ENCODE data around the gene CLIP3. TPM values are rescaled to one million over a fixed set of nuclear protein-coding genes. Genes with fewer than 3 reads are reported as not detected.

CLIP3 gene
- total and polyA plus RNA-seq, 2 of the 13 experiments (the other 11 are each of a cell fraction or from before 2014, with no cell fraction given) = 0.15 to 1.2 TPM

DNA sequence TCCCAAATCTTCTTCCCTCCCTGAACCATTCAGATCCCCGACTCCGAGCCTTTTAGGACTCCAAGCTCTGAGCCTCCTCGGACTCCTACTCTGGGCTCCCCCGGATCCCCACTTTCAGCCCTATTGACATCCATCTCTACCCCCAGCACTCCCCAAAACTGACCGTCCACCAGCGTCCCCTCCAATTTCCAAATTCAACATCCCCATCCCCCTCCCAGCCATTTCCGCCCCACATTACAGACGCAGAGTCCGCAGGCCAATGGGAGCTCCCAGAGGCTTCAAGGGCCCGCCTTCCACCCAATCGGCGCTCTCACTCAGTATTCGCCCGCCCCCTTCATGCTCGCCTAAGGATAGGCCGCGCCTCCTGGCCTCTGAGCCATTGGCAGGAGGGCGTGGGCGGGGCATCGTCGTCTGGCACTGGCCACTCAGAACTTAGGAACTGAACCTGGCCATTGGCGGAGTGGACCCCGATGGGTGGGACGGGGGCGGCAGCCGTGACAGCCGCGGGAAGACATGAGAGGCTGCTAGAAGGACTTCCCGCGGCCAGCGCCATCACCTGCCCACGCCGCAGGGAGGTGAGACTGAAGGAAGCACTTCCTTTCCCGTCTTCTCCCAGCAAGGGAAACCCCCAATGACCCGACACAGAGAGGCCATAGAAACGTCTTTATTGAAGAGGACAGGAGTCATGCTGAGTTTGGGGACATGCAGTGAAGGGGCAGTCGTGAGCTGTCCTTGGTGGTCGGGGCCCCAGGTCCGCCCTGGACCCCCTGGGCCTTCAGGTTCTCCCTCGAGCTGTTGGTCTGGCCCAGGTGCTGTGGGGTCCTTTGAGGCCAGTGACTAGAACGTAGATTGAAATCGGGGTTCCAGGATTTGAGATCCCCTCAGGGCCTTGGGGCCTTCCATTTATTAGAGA, 18.4 kb downstream of the CLIP3 start, which contains the start of gene ALKBH6 (continued):
- TF ChIP-seq, protein P1, sequence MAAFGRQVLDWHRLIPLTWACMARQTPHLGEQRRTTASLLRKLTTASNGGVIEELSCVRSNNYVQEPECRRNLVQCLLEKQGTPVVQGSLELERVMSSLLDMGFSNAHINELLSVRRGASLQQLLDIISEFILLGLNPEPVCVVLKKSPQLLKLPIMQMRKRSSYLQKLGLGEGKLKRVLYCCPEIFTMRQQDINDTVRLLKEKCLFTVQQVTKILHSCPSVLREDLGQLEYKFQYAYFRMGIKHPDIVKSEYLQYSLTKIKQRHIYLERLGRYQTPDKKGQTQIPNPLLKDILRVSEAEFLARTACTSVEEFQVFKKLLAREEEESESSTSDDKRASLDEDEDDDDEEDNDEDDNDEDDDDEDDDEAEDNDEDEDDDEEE (CRISPR knock-in tag; IDR thresholded peaks at IDR 0.05) = no peak
- no peak for TF ChIP-seq RFX3 (CRISPR knock-in tag; IDR thresholded peaks at IDR 0.05)
- peak; percentile 70 for TF ChIP-seq GATAD1 (CRISPR knock-in tag; IDR thresholded peaks at IDR 0.05)
- no peak for TF ChIP-seq NCOA2 (CRISPR knock-in tag; IDR thresholded peaks at IDR 0.05)
- TF ChIP-seq SRF (IDR thresholded peaks at IDR 0.05; ENCODE audit: low read depth, low read length) = no peak; the same call in 1 of the 2 replicates

DNA sequence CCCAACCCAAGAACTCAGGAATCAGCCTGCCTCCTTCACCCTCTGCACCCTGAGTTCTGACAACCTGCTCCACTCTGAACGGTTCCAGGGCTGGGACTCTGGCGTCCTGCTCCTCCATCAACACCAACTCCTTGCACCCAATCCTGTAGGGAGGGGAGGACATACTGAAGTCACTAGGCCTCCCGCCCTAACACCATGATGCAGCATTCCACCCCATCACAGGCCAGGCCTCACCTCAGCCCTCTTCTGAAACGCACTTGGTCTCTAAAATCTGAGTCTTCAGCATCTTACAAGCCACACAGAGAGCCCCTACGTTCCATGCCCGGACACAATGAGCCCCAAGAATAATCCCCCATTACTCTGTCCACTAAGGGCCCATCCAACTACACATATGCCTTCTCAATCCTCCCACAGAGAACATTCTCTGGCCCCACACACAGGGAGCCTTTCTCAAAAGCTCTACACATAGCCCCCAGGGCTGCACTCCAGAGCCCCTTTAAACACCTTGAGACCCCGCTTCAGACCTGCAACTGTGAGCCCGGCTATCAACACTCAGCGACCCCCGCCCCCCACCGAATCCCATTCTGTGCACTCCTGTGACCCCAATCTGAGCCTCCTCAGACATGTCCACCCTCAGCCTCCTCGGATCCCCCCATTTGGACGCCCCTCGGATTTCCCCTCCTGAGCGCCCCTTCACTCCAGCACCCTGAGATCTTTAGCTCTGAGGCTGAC, 19.2 kb downstream of the CLIP3 start:
- Histone ChIP-seq H4K20me1 (ENCODE audit: insufficient read depth, low read length) (no peaks in the 10 kb centered on the region), H3K9me3 (ENCODE audit: low read length) (no peaks in the 10 kb centered on the region), H3K4me3 (replicated peaks in 1 of 3; ENCODE audit: insufficient read depth in 1 of 3, low read depth in 2 of 3, low read length in 3 of 3) (peak overlapping the region; percentile 66 to 92 (median 85)), H3K4me2 (ENCODE audit: low read depth, low read length) (peak overlapping the region; percentile 85), H3K36me3 (replicated peaks in 1 of 2; ENCODE audit: control insufficient read depth in 1 of 2, insufficient read depth in 2 of 2, low read length in 2 of 2) (no peaks in the 10 kb centered on the region), H3K27me3 (ENCODE audit: control insufficient read depth in 1 of 2, insufficient read depth in 2 of 2, low read length in 2 of 2) (no peaks in the 10 kb centered on the region; a peak in 1 of 5 replicates), H3K4me1 (ENCODE audit: insufficient read depth, low read length) (peaks cover 42% of the 10 kb centered on the region), H3K9ac (ENCODE audit: insufficient read depth, low read depth, low read length) (peak overlapping the region; percentile 77), H2AFZ (ENCODE audit: low read length) (no peak overlapping the region), H3K79me2 (ENCODE audit: insufficient read depth, low read length) (peaks cover 13% of the 10 kb centered on the region), H3K27ac (ENCODE audit: extremely low read length, insufficient read depth, low read length) (peak overlapping the region; percentile 67)
- no peak for ATAC-seq
- intact Hi-C loops (cut with micrococcal nuclease; ENCODE audit: unreplicated experiment) = loop anchor here (1.0 kb wide), 1 partner anchor 7 kb away; no protein-coding TSS in a partner anchor
- in situ Hi-C loops (cut with HindIII; ENCODE audit: extremely low pct_ligation_motif_present, low pct_unique_long_range_greater_than_20kb) = no loop called here
- ChIA-PET CTCF (ENCODE audit: low intra/inter-chr PET ratio, low total read pairs) (no interaction called here), POLR2A (interaction anchor here (0.8 to 1.7 kb wide), 6 partner anchors 16 to 46 kb away, joined by 5 to 17 read pairs (median 5); partner anchors contain the start of gene THAP8)
- DNase-seq (ENCODE audit: low spot score) = no peak
- BruUV-seq (replicated peaks) = TSS peak; percentile 62
- WGBS (ENCODE audit: low lambda C conversion rate) = 7% methylated on average over 13 of the region's 15 CpGs
- no peak for FAIRE-seq
- TF ChIP-seq XRCC5 (optimal IDR thresholded peaks at IDR 0.05; ENCODE audit: low read length) = no peak
- TF ChIP-seq, protein P2, sequence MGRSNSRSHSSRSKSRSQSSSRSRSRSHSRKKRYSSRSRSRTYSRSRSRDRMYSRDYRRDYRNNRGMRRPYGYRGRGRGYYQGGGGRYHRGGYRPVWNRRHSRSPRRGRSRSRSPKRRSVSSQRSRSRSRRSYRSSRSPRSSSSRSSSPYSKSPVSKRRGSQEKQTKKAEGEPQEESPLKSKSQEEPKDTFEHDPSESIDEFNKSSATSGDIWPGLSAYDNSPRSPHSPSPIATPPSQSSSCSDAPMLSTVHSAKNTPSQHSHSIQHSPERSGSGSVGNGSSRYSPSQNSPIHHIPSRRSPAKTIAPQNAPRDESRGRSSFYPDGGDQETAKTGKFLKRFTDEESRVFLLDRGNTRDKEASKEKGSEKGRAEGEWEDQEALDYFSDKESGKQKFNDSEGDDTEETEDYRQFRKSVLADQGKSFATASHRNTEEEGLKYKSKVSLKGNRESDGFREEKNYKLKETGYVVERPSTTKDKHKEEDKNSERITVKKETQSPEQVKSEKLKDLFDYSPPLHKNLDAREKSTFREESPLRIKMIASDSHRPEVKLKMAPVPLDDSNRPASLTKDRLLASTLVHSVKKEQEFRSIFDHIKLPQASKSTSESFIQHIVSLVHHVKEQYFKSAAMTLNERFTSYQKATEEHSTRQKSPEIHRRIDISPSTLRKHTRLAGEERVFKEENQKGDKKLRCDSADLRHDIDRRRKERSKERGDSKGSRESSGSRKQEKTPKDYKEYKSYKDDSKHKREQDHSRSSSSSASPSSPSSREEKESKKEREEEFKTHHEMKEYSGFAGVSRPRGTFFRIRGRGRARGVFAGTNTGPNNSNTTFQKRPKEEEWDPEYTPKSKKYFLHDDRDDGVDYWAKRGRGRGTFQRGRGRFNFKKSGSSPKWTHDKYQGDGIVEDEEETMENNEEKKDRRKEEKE (IDR thresholded peaks at IDR 0.05) = no peak
- TF ChIP-seq NFKB2 (CRISPR knock-in tag; IDR thresholded peaks at IDR 0.05; ENCODE audit: borderline replicate concordance) = no peak
- 0 out of 2 replicates have a peak, but pooled peaks have one; percentile 3 for TF ChIP-seq SALL1 (CRISPR knock-in tag; IDR thresholded peaks at IDR 0.05)
- TF ChIP-seq ZNF883 (CRISPR knock-in tag; IDR thresholded peaks at IDR 0.05; ENCODE audit: not compliant biosample characterization) = peak; percentile 21
- 0 out of 4 replicates have a peak, but pooled peaks of 1 of the 2 experiments have one; percentile 25 for TF ChIP-seq POLR2A (IDR thresholded peaks at IDR 0.05; ENCODE audit: insufficient read depth in 1 of 2, low read depth in 2 of 2, low read length in 2 of 2)
- no peak for TF ChIP-seq SIN3A (IDR thresholded peaks at IDR 0.05; ENCODE audit: borderline replicate concordance, low read depth, low read length)

Data from HepG2 (cell line).